GM04504 (cell line): ENCODE measurements around the gene LRMDA.

ENCODE experiments used
- DNase-seq: peaks from one replicate; pipeline ENCODE4 v3.0.0-alpha.2; 2012; ENCODE audit warnings: low read depth

Gene LRMDA

DNA sequence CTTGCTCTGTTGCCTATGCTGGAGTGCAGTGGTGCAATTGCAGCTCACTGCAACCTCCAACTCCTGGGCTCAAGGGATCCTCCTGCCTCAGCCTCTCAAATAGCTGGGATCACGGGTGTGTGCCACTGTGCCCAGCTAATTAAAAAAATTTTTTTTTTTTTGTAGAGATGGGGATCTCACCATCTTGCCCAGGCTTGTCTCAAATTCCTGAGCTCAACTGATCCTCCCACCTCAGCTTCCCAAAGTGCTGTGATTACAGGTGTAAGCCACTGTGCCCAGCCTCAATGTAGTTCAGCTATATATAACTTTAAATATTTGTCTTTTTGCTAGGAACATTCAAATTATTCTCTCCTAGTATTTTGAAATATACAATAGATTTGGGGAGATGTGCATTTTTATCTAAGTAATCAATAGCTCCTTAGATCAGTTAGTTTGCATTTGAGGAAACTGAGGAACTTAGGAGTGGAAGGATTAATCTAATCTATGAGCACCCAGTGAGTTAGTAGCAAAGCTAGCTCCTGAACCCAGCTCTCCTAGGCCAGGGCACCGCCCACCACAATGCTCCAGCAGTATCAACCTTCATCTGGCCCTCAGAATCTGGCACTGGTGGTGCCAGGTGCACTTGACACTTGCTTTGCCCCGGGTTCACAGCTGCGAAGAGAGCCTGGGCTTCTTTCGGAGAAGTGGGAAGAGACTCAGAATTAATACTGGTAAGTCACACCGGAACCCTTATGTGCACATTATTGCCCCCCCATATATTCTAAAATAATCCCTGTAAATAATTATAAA lies 5.9 kb upstream of the LRMDA start:
- no peak for DNase-seq

DNA sequence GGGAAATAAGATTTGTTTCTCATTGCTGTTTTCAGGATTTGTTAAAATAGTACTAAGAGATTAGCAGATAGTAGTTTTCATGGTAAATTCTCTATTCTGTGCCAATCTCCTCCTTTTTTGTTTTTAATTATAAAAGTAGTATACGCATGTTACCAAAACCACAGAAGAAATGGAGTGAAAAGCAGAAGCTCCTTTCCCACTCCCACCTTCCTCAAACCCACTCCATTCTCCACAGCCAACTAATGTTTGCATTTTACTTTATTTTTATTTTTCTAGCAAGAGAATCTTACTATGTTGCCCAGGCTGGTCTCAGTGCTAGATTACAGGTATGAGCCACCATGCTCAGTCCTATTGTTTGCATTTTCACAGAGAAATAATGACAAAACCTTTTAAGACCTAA lies 4.5 kb upstream of the LRMDA start:
- no peak for DNase-seq

DNA sequence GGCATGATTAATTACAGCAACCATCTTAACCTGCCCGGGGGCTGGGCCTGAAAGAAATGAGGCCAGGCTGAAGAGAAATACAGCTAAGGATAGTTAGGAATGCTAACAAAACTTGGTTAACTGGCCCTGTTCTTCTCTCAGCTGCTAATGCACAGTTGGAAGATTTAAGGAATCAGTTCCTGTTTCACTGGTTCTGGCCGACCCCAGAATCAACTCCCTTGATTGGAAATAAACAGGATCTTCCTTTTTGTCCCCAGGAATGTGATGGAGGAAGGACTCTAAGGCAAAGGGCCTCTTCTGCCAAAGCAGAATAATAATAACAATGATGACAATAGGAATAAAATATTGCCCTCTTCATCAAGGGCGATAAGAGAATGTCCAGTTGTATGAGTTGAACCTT lies 3.5 kb upstream of the LRMDA start:
- DNase-seq = no peak

DNA sequence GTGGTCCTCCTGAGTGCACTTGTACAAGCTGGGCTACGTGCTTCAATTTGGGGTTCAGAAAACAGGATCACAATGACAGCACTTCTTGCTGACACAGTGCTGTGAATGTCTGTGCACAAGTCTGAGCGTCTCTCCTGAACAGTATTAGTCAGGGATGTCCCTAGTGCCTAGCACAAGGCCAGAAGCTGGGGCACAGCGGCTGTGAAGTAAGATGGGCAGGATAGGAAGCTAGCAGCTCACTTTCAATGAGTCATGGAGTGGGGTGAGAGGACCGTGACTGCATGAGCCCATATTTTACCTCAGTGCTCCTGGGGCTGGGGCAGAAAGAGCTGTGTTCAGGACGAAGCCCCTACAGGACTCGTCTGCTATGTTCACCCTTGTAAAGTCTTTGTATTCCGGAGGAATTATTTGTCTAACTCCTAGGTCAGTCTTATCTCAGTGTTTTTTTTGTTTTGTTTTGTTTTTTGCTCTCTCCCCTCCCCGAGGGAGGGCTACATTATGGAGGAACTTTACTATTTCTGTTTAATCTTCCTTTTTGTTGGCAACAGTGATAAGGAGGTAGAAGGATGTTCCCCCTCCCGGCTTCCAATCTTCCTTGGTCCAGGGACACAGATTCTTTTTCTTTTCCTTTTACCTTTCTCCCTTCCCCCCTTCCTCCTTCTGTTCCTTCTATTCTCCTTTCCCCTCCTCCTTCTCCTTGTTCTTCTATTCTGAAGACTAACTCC lies 2.8 kb upstream of the LRMDA start:
- DNase-seq = no peak

DNA sequence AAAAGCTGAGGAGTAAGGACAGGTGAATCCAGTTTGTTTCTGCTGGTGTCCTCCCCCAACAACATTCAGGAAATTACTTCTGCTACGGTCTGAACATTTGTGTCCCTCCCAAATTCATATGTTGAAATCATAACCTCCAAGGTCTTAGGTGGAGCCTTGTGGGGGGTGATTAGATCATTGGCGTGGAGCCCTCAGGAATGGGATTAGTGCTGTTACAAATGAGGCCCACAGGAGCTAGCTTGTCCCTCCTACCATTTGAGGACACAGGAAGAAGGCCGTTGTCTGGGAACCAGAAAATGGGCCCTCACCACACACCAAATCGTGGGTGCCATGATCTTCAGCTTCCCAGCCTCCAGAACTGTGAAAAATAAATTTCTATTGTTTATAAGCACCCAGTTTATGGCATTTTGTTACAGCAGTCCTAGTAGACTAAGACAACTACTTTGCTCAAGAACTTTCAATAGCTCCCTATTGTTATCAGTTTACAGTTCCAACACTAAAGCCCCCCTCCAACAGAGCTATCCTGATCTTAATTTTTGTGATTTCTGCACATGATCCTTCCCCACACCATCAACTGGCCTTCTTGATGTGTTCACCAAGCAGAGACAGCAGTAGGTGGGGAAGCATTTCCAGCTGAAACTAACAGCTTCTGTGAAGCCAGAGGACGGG lies 2.1 kb upstream of the LRMDA start:
- no peak for DNase-seq

DNA sequence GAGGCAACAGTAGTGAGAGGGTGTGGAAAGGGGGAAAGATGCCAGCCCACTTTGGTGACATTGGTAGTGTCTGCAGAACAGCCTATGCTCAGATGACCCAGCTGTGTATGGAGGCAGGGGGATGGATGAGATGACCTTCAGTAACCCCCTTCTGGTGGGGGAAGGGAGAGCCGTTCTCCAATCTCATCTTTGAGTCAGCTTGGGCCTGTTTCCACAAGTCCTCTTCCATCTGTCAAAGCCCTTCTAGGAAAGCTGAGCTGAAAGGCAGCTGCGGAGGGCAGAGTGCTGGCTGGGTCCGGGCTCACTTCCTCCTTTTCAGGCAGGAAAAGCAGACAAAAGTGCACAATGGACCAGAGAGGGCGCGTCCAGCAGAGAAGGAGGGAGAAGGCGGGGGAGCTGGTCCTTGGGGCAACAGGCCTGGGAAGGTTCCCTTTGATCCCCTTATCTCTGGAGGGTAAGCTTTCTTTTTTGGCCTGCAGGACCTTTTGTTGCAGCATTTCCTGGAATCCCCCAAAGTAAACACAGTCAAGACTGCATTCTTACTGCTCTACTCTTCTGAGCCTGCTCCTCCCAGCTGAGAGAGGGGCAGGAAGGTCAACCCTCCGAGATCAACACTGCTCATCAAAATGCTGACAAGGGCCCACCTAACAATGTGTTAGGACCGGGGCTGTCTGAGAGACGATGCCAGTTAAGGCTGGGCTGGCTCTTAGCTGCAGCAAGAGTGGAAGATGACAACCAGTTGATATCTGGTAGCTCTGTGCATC lies 1.2 kb upstream of the LRMDA start:
- DNase-seq = no peak

DNA sequence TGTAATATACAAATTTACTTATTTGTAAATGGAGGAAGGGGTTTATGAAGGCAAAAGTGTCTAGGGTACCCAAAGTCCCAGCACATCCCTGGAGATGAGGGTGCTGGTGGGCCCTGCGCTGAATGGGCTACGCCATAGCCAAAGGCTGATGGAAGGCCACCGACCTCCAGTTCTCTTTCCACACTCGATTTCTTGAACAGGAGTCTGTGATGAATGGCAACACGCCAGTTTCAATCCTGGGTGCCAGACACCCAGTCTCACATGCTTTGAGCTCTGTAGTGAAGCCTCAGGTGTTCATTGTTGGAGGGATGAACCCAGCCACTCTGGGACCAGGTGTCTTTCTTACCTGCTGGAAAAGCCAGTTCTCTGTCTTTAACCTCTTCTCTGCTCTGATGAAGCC lies 752 bp downstream of the LRMDA start:
- no peak for DNase-seq

DNA sequence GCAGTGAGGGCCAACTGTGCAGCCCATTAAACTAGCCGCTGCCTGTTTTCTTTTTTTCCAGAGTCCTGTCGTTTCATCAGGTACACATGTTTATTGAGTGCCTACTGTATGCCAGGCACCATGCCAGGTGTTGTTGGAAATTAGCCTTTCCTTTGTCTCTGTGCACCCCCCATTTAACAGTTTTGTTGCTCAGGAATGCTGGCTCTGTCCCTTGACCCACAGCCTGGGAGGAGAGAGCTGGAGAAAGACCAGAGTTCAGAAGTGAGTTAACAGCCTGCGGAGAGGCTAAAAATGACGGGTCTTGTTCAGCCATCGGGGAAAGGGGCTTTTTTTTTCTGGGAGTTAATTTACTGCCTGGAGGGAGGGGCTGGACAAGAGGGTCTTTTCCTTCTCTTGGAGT lies 1.3 kb downstream of the LRMDA start:
- DNase-seq = no peak

DNA sequence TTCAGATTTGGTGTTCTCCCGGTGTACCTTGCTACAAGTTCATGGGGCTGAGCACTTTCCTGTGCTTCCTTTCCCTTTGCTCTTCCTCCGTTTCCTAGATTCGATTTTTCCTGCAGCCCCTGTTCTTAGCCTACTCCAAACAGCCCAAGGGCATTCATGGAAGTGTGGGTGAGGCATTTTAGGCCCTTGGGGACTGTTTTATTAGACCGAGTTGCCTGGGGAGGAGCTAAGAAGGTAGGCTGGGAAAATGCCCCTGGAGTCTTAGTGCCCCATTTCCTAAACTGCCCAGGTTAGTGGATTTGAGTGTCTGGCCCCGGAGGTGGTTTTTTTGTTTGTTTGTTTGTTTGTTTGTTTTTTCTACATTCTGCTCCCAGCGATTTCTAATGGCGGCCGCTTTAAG lies 1.8 kb downstream of the LRMDA start:
- DNase-seq = no peak

DNA sequence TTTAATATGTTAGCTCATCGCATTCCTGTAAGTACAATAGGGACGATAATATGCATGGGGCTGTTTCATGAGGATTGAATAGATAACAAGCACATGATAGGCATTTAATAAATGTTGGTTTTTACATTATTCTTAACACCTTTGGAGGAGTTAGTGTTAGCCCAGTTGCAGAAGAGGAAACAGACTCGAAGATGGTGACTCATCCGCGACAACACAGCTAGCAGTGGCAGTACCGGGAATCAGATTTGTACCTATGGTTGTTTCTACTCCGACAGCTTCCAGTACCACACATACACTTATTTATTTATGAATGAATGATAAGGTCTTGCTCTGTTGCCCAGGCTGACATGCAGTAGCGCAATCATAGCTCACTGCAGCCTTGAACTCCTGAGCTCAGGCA lies 2.9 kb downstream of the LRMDA start:
- no peak for DNase-seq

DNA sequence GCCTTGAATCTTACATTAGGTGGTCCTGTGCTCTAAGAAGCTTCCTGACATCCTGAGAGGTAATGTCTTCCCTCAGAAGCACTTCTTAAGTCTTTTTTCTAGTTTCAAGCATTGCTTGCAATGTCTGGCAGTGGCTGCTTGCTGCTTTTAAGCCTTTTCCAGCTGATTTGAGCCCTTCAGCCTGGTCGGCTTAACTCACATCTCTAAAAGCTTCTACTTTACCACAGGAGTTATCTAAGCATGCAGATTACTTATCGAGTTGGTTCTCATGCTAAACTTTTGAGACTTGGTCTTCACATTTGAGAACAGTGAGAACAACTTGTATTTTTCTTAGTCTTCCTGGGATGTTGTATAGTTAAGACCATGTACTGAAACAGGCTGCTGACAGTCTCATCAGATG lies 3.9 kb downstream of the LRMDA start:
- DNase-seq = no peak

DNA sequence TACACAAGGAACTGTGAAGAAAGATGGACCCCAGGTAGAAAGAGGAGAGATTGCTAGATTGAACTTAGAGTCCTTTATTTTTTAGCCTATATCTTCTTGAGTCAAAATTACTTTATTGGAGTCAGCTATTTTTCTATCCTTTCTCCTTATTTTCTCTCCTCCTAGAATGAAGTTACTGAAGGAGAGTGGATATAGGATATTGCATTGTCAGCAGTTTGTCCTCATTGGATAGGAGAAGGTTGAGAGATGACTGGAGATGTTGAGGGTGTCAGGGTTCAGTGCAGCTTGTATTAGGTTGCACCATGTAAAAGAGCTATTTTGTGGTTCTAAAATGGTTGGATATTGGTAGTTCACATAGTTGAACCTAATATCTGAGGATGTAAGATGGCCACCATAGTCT lies 5.5 kb downstream of the LRMDA start:
- DNase-seq = no peak

DNA sequence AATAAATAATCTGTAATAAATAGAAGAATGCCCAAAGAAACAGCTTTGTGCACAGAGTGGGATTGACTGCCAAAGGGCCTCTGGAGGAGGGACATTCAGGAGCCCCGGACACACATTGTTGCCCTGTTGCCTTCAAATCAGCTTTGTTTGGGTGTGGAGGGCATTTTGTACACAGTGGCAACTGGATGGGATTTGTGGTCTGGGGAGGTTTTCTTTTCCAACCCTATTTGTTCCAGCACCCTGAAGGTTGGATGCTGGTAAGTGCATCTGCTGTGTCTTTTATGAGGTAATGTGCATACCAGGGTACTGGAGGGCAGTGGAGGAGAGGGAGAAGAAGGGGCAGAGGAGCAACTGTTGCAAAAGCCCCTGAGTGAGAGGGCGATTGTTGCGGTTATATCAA lies 6.3 kb downstream of the LRMDA start:
- DNase-seq = no peak

DNA sequence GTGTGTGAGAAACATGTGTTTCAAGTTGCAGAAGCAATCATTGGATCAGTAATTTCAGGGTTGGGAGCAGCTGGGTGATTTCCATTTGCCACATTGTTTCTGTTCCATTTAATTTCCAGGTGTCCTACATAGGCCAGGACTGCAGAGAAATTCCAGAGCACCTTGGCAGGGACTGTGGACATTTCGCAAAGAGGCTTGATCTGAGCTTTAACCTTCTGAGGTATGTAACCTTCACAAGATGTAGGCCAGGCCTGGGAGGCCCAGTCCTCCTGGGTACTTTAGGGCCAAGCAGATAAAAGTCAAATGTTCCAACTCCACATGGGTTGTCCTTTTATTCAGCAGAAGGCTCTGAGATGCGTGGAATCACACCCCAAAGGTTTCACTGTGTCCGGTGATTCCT lies 6.9 kb downstream of the LRMDA start:
- DNase-seq = no peak

DNA sequence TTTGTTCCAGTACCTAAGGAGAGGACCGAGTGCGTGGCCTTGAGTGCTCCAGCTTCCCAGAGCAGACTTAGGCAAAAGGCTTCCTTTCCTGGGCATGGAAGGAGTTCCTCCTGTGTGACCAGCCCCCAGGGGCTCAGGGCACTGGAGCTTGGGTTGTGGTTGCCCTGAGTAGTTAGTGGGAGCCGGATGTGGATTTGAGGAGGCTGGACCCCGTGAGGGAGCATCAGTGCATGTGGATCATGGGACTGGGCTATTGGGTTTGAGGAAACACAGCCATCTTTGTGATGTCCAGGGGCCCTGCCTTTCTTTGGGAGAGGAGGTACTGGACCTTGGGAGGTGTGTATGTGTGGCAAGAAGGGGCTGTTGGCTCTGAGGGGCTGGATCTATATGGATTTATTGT lies 8.4 kb downstream of the LRMDA start:
- no peak for DNase-seq

DNA sequence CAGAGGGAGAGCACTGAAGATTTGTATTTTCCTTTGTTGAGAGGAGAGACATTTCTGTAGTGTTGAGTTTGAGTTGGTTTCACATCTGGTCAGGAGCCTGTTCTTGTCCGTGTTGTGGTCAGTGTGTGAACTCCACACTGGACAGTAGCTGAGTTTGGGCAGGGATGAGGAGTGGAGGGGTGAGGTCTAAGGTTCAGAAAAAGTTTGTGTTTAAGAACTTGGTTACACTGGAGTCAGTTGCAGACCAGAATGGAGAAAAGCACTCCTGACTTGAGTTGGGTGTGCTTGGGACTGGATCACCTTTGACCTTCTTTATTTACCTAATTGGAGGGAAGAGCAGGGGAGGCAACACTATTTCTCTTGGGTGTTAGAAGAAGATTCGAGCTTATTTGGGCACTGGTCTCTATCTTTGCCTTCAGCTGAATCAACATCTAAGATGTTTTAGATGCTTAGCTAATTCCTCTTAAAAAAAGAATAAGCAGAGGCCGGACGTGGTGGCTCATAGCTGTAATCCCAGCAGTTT lies 8.9 kb downstream of the LRMDA start:
- DNase-seq = no peak

DNA sequence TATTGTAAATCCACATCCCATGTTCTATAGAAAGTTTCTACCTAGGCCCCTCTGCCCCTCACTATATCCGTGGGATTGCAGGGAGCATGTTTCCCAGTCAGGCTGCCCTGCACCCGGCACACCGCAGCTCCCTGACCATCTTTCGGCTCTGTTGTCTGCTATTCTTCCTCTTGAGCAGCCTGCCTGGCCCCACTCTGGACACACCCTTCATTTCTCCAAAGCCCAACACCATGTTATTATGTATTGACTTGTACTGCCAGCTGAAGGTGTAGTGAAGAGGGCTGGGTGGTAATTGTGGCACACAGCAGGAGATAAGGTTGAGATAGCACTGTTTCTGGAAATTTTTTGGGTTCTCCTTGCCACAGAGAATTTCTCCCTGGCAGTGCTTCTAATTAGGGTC lies 9.8 kb downstream of the LRMDA start:
- DNase-seq = no peak

DNA sequence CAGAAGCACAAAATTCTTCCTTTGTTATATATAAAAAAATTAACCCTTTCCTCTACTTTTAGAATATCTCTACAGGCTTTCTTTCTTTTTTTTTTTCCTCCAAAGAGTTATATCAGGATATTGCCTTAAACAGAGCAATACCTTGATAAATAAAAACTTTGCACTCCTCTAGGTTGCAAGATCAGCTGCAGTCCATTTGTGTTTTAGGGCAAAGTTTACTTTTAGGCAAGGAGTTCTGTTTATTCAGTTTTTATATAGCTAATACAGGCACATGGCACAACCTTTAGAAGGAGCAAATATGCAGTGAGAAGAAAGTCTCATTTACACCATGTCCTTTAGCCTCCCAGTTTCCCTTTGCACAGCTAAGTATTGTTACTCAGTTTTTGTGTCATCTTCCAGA lies 10.3 kb downstream of the LRMDA start:
- no peak for DNase-seq

DNA sequence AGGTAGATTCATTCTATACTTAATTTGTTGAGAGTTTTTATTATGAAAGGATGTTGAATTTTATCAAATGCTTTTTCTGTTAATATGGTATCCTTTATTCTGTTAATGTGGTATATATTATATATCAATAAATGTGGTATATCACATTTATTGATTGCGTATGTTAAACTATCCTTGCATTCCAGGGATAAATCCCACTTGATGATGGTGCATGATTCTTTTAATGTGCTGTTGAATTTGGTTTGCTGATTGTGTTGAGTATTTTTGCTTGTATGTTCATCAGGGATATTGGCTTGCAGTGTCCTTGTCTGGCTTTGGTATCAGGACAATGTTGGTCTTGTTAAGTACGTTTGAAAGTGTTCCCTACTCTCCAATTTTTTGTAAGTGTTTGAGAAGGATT lies 11.9 kb downstream of the LRMDA start:
- no peak for DNase-seq

DNA sequence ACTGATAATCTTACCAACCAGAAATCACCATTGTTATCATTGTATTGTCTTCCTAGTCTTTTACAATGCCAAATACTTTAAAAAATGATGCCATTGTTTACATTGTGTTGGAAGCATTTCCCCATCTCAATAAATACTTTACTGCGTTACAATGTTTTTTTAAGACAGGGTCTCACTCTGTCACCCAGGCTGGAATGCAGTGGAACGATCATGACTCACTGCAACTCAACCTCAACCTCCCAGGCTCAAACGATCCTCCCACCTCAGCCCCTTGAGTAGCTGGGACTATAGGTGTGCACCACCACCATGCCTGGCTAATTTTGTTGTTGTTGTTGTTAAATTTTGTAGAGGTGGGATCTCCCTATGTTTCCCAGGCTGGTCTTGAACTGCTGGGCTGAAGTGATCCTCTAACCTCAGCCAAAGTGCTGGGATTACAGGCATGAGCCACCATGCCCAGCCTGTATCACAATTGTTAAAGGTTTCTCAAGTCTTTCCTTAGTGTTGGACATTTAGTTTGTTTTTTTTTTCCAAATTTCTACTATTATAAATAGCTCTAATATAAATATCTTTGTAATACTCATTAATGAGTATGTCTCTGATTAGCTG lies 13.5 kb downstream of the LRMDA start:
- no peak for DNase-seq

DNA sequence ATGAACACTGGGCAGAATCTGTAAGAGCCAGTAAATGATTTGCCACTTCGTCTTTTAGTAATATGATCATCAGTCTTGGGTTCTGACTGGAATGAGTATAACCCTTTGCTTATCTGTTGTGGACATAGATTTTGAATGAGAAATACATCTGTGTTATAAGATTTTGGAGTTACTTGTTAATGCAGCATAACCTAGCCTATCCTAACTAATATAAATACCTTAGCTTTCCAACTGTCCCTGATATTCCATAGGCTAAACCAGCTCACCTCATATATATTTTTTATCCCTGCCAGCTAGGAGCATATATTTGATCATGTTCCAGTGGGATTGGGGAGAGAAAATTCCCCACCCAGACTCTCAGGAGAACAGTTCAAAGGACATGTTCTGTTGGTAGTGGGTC lies 15.1 kb downstream of the LRMDA start:
- no peak for DNase-seq

DNA sequence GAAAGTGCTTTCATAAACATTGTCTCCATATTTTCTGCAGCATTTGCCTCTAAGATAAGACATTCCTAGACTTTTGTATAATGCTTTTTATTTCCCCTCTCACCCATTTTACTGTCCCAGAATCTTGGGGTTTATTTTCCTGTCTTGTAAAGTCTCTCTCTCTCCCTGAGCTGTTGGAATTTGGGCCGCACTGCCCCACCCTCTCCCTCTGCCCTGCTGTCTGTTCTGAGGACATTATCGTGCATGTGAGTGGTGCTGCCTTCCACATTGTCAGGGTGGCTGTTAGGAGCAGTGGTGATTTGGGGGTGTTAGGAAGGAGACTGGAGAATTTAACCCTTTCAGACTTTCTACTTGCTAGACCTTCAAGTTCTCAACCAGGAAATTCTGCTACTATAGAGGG lies 16.7 kb downstream of the LRMDA start:
- no peak for DNase-seq
